Type B pancreatic cell (in vitro differentiated cells): ENCODE data around the gene MCTP1. TPM values are rescaled to one million over a fixed set of nuclear protein-coding genes. Genes with fewer than 3 reads are reported as not detected.

ENCODE experiments used
- DNase-seq: peaks from one replicate; pipeline ENCODE4 v3.0.0; 2021; ENCODE audit warnings: mixed read lengths; ENCODE audit not compliant: unreplicated experiment; ENCODE audit errors: extremely low spot score
- H3K27ac Mint-ChIP-seq: 2 replicates; pipeline ENCODE4 v1.8.0; 2021; ENCODE audit warnings: mild to moderate bottlenecking, mixed read lengths
- H3K27me3 Mint-ChIP-seq: 2 replicates; pipeline ENCODE4 v1.8.0; 2021; ENCODE audit warnings: mixed read lengths
- H3K36me3 Mint-ChIP-seq: 2 replicates; pipeline ENCODE4 v1.8.0; 2021; ENCODE audit warnings: mixed read lengths
- H3K4me1 Mint-ChIP-seq: one replicate; pipeline ENCODE4 v1.8.0; 2021; ENCODE audit warnings: mixed read lengths; ENCODE audit not compliant: unreplicated experiment
- H3K4me3 Mint-ChIP-seq: 2 replicates; pipeline ENCODE4 v1.8.0; 2021; ENCODE audit warnings: mild to moderate bottlenecking, mixed read lengths
- H3K9me3 Mint-ChIP-seq: 2 replicates; pipeline ENCODE4 v1.8.0; 2021; ENCODE audit warnings: mixed read lengths
- total RNA-seq: library from RNA; stranded (reverse); gene quantifications from 2 replicates; pipeline ENCODE4 v1.2.1, GENCODE V29; 2021; ENCODE audit warnings: low replicate concordance
- TF ChIP-seq, protein P1 (sequence below): fragments of 200-600 bp; sonication (generic); conservative IDR thresholded peaks from 2 replicates; pipeline ENCODE4 v1.5.0; 2021; ENCODE audit warnings: antibody characterized with exemption, mild to moderate bottlenecking

The MCTP1 gene
- total RNA-seq, 1 donor from 2014 or later: 4.6 TPM

DNA sequence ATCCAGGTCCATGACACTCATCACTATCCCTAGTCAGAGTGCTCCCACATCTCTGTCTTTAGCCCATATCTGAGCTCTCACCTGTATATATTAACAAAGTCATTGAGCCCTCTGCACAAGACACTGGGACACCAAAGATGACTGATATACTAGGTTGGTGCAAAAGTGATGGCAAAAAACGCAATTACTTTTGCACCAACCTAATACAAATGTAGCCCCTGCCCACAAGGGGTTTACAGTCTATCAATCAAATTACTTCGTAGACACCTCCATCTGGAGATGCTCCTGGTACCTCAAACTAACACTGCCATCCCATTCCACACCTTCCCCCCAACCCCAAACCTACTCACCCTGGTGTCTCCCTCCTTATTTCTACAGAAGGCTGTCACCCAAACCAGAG, 194.1 kb downstream of the MCTP1 start:
- TF ChIP-seq, protein P1, sequence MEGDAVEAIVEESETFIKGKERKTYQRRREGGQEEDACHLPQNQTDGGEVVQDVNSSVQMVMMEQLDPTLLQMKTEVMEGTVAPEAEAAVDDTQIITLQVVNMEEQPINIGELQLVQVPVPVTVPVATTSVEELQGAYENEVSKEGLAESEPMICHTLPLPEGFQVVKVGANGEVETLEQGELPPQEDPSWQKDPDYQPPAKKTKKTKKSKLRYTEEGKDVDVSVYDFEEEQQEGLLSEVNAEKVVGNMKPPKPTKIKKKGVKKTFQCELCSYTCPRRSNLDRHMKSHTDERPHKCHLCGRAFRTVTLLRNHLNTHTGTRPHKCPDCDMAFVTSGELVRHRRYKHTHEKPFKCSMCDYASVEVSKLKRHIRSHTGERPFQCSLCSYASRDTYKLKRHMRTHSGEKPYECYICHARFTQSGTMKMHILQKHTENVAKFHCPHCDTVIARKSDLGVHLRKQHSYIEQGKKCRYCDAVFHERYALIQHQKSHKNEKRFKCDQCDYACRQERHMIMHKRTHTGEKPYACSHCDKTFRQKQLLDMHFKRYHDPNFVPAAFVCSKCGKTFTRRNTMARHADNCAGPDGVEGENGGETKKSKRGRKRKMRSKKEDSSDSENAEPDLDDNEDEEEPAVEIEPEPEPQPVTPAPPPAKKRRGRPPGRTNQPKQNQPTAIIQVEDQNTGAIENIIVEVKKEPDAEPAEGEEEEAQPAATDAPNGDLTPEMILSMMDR: no peak
- no peaks in the 10 kb centered on the region for H3K36me3 Mint-ChIP-seq
- no peak for DNase-seq
- H3K9me3 Mint-ChIP-seq: peaks cover 8% of the 10 kb centered on the region
- no peaks in the 10 kb centered on the region for H3K27me3 Mint-ChIP-seq
- no peak overlapping the region for H3K4me3 Mint-ChIP-seq
- no peak overlapping the region for H3K27ac Mint-ChIP-seq
- H3K4me1 Mint-ChIP-seq: peaks cover 4% of the 10 kb centered on the region

DNA sequence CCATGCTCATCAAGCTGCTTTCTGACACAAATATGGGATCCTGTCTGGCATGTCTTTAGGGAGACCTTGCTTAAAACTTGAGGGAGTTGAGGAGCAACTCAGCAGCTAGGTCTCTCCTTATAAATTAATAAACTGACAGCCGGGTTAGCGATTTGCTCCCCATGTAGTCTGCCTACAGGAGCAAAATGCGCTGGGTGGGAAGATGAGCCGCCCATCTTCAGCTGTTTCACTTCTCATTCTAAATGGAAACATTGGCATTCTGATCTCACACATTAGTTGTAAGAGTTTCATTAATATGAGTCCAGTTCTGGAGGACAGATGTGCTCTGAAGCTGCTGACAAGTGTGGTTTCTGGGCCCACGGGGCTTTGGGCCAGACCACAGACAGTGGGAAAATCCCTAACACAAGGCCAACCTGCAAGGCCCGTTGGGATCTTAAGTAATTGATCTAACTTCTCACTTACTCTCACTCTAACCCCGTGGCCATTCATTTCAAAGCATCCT, 197.0 kb downstream of the MCTP1 start:
- Mint-ChIP-seq H3K36me3 (no peaks in the 10 kb centered on the region), H3K27ac (no peak overlapping the region), H3K4me1 (peaks cover 4% of the 10 kb centered on the region), H3K27me3 (no peaks in the 10 kb centered on the region), H3K4me3 (no peak overlapping the region), H3K9me3 (peaks cover 8% of the 10 kb centered on the region)
- TF ChIP-seq, protein P1: no peak
- DNase-seq: no peak

DNA sequence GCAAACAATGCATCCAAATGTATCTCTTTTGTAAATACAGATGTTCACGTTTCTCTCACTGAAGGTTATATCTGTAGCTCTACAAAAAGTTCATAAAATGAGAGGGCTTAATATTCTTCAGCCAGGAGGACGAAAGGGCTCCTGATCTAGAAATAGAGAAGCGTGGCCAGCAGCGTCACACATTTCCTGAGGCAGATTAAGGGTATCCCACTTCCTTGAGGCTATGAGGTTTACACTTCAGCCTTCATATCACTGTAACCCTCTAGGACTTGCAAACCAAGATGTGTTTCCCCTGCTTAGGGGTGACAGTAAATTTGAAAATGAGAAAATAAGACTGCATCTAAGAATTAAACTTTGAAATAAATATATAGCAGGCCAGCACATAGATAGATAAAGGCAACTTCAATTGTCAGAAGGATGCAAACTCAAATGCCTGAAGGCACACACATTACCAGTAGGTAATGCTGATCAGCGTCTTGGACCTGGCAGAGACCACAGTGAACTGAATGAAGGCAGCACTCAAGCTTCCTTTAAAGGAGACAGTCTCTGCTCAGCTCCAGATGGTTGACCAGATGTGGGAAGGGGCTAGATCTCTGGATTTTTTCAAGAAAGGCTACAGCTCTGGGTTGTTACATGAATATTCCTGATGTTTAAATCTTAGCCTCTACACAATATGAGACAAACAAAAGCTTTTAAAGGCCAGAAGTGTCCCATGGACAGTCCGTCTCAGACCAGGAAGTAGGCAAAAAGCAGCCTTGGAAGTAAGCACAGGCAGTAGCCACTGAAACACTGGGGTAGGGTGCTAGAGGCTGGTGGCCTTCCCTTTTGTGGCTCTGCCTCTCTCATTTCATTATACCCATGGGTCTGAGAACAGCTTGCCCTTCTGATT, 197.7 kb downstream of the MCTP1 start:
- H3K36me3 Mint-ChIP-seq: no peaks in the 10 kb centered on the region
- no peak overlapping the region for H3K4me3 Mint-ChIP-seq
- peaks cover 8% of the 10 kb centered on the region for H3K9me3 Mint-ChIP-seq
- no peak for DNase-seq
- peaks cover 4% of the 10 kb centered on the region for H3K4me1 Mint-ChIP-seq
- H3K27ac Mint-ChIP-seq: no peak overlapping the region
- H3K27me3 Mint-ChIP-seq: no peaks in the 10 kb centered on the region
- TF ChIP-seq, protein P1: no peak

DNA sequence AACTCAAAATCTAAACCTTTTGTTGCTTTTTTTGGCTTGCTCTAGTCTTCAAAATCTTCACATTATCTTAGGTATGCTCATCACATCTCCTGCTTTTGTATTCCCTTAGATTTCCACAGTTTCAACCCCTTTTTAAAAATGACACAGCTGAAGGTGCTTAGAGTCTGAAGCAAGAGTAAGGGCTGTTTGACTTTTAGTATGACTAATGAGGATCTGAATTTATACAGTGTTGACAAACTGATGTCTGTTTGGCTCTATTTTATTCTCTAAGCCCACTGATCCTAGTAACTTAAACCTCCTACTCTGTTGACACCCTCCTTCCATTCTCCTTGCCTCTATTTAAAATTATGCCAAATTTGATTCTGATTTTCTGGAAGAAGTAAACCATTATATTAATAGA, 200.1 kb downstream of the MCTP1 start:
- Mint-ChIP-seq H3K36me3 (no peaks in the 10 kb centered on the region), H3K27me3 (no peaks in the 10 kb centered on the region), H3K4me3 (no peak overlapping the region), H3K9me3 (no peaks in the 10 kb centered on the region), H3K27ac (no peak overlapping the region), H3K4me1 (peaks cover 13% of the 10 kb centered on the region)
- TF ChIP-seq, protein P1: no peak
- no peak for DNase-seq

DNA sequence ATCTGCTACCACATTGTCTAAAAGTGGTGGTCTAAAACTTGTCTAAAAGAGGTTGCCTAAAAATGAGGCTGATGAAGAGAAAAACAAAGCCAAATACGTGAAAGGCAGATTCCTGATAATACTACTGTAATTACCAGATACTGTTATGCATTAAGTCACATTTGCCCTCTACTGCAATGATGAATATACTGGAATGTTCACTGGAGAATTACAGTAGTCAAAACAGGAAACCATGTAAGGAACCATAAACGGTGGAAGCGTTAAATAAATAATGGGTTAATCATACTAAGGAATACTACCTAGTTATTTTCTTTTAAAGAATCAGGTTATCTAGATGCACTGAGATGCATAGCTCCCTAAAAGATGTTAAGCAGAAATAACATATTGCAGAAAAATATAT, 201.3 kb downstream of the MCTP1 start:
- H3K36me3 Mint-ChIP-seq: no peaks in the 10 kb centered on the region
- H3K27ac Mint-ChIP-seq: no peak overlapping the region
- no peaks in the 10 kb centered on the region for H3K9me3 Mint-ChIP-seq
- no peaks in the 10 kb centered on the region for H3K27me3 Mint-ChIP-seq
- no peak overlapping the region for H3K4me3 Mint-ChIP-seq
- no peak for DNase-seq
- peaks cover 11% of the 10 kb centered on the region for H3K4me1 Mint-ChIP-seq
- TF ChIP-seq, protein P1: no peak
